GM13976 (cell line): ENCODE results near the gene APPL2.

ENCODE experiments used
- DNase-seq: peaks from one replicate; pipeline ENCODE4 v3.0.0; 2012; ENCODE audit warnings: low spot score
- in situ Hi-C: fragments of 300-500 bp; cut with MboI; formaldehyde crosslinking; loops from one replicate; pipeline ENCODE4 v1.12.0; 2022; ENCODE audit warnings: low sequenced_read_pairs, mixed read lengths, inconsistent platforms; ENCODE audit not compliant: unreplicated experiment
- TF ChIP-seq, protein P1 (sequence below): IDR thresholded peaks from 2 replicates; pipeline ENCODE4 v1.5.1; 2012; ENCODE audit warnings: borderline replicate concordance, mild to moderate bottlenecking; ENCODE audit not compliant: insufficient read depth; ENCODE audit errors: extremely low read depth, missing control alignments, control extremely low read depth

Gene APPL2

GRCh38 chr12:105270671-105271255 is 34.8 kb upstream of the APPL2 start:
- in situ Hi-C loops = no loop called here
- TF ChIP-seq, protein P1, sequence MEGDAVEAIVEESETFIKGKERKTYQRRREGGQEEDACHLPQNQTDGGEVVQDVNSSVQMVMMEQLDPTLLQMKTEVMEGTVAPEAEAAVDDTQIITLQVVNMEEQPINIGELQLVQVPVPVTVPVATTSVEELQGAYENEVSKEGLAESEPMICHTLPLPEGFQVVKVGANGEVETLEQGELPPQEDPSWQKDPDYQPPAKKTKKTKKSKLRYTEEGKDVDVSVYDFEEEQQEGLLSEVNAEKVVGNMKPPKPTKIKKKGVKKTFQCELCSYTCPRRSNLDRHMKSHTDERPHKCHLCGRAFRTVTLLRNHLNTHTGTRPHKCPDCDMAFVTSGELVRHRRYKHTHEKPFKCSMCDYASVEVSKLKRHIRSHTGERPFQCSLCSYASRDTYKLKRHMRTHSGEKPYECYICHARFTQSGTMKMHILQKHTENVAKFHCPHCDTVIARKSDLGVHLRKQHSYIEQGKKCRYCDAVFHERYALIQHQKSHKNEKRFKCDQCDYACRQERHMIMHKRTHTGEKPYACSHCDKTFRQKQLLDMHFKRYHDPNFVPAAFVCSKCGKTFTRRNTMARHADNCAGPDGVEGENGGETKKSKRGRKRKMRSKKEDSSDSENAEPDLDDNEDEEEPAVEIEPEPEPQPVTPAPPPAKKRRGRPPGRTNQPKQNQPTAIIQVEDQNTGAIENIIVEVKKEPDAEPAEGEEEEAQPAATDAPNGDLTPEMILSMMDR = no peak
- no peak for DNase-seq

DNA sequence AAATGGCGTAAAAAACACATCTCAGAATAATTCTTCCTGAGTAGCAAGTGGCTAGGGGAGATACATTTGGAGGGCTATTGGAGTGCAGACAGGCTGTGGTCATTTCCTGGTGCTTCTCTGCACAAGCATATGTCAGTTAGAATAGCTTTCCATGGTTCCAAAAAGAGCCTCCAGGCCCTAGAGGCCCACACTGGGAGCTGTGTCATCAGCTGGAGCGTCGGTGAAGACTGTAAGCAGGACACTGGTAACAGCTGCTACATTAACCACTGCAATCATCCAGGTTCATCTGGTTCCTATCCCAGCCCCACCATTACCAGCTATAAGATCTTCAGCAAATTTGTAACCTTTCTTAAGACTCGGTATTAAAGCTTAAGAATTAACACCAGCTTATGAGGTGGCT is 31.7 kb upstream of the APPL2 start:
- in situ Hi-C loops = no loop called here
- DNase-seq = no peak
- TF ChIP-seq, protein P1 = no peak

- in situ Hi-C loops = no loop called here
- TF ChIP-seq, protein P1 = no peak
- DNase-seq = no peak
Measured at GRCh38 chr12:105264771-105265170, 28.8 kb upstream of the APPL2 start.

DNA sequence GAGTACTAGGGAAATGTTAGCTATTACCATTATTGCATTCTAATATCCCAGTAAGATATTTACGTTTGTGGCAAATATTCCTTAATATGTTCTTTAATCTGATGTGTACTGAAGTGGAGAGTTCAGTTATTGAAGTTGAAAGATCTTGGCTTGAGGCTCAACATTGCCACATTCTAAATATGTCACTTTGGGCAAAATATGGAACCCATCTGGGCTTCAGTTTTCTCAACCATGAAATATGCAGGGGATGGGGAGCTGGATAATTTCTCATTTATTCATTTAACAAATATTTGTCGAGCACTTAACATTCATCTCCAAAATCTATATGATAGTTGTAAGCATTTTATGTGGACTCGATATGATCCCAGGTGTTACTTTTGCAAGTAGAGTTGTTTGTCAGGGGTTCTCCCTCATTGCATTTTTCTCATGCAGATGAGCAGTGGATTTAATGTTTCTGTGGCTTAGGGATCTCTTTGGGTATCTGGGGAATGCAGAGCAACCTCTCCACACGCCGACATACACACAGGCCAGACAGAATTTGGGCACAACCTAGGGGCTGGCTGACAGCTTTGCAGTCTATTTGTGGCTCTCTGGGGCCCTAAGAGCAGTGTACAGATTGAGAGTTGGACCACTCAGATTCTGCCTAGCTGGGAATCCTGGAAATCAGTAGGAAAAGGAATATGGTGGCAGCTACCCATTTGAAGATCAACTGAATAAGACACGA is 26.6 kb upstream of the APPL2 start:
- no peak for DNase-seq
- TF ChIP-seq, protein P1 = no peak
- in situ Hi-C loops = no loop called here

- DNase-seq = no peak
- in situ Hi-C loops = no loop called here
- TF ChIP-seq, protein P1 = no peak
Measured at GRCh38 chr12:105261010-105261409, 25.0 kb upstream of the APPL2 start.

- DNase-seq = no peak
- TF ChIP-seq, protein P1 = no peak
- in situ Hi-C loops = no loop called here
Measured at GRCh38 chr12:105259226-105259625, 23.3 kb upstream of the APPL2 start.
